GM12892 (cell line): ENCODE measurements around the gene NNMT.

Experiments
- DNase-seq: peaks from one replicate; pipeline ENCODE4 v3.0.0; 2011; ENCODE audit not compliant: insufficient read length
- FAIRE-seq: peaks from 2 replicates; lab custom pipeline; 2011; peaks lifted over from hg19 to GRCh38; lab: Jason Lieb, UNC
- POLR2A ChIP-seq: IDR thresholded peaks from 2 replicates; pipeline ENCODE4 v1.6.1; 2011; ENCODE audit warnings: low read depth, low read length, control low read depth
- POLR2AphosphoS5 ChIP-seq: IDR thresholded peaks from 2 replicates; pipeline ENCODE4 v1.6.1; 2011; ENCODE audit warnings: low read depth, low read length, control low read depth
- TAF1 ChIP-seq: IDR thresholded peaks from 2 replicates; pipeline ENCODE4 v1.6.1; 2011; ENCODE audit warnings: low read depth, mild to moderate bottlenecking, control low read depth, low read length, borderline replicate concordance

Gene NNMT

GRCh38 chr11:114304065-114304464 lies 7.9 kb downstream of the NNMT start:
- TF ChIP-seq POLR2A = no peak
- TF ChIP-seq POLR2AphosphoS5 = no peak
- TF ChIP-seq TAF1 = no peak
- FAIRE-seq = no peak
- DNase-seq = no peak

- TF ChIP-seq POLR2AphosphoS5 (no peak), TAF1 (no peak), POLR2A (no peak)
- FAIRE-seq (no peak), DNase-seq (no peak)
Measured at GRCh38 chr11:114304969-114305368, 8.8 kb downstream of the NNMT start.

GRCh38 chr11:114307524-114308203 lies 11.5 kb downstream of the NNMT start:
- TF ChIP-seq POLR2AphosphoS5 (no peak), POLR2A (no peak), TAF1 (no peak)
- FAIRE-seq (no peak), DNase-seq (no peak)

GRCh38 chr11:114308689-114309089 lies 12.5 kb downstream of the NNMT start:
- FAIRE-seq (no peak), DNase-seq (no peak)
- TF ChIP-seq POLR2AphosphoS5 = no peak
- no peak for TF ChIP-seq TAF1
- TF ChIP-seq POLR2A = no peak

GRCh38 chr11:114309517-114309916 lies 13.3 kb downstream of the NNMT start:
- FAIRE-seq (no peak), DNase-seq (no peak)
- TF ChIP-seq POLR2A = no peak
- no peak for TF ChIP-seq POLR2AphosphoS5
- no peak for TF ChIP-seq TAF1

- TF ChIP-seq POLR2A (no peak), TAF1 (no peak), POLR2AphosphoS5 (no peak)
- FAIRE-seq (no peak), DNase-seq (no peak)
Measured at GRCh38 chr11:114310095-114310494, 13.9 kb downstream of the NNMT start.

- DNase-seq (no peak), FAIRE-seq (no peak)
- TF ChIP-seq POLR2AphosphoS5 (no peak), POLR2A (no peak), TAF1 (no peak)
Measured at GRCh38 chr11:114311946-114312345, 15.7 kb downstream of the NNMT start.

- TF ChIP-seq TAF1 = no peak
- TF ChIP-seq POLR2A = no peak
- no peak for TF ChIP-seq POLR2AphosphoS5
- FAIRE-seq = no peak
- DNase-seq = no peak
Measured at GRCh38 chr11:114314096-114314495, 17.9 kb downstream of the NNMT start.

- TF ChIP-seq POLR2A (no peak), POLR2AphosphoS5 (no peak), TAF1 (no peak)
- FAIRE-seq = no peak
- no peak for DNase-seq
Measured at GRCh38 chr11:114315749-114316368, 19.7 kb downstream of the NNMT start.

GRCh38 chr11:114316980-114317786 lies 21.0 kb downstream of the NNMT start:
- DNase-seq (no peak), FAIRE-seq (no peak)
- no peak for TF ChIP-seq POLR2AphosphoS5
- TF ChIP-seq TAF1 = no peak
- no peak for TF ChIP-seq POLR2A

GRCh38 chr11:114317787-114318137 lies 21.6 kb downstream of the NNMT start:
- TF ChIP-seq POLR2AphosphoS5 (no peak), POLR2A (no peak), TAF1 (no peak)
- no peak for FAIRE-seq
- no peak for DNase-seq
